Measurements from ENCODE around the gene SPINK1. TPM values are rescaled to one million over a fixed set of nuclear protein-coding genes. Genes with fewer than 3 reads are reported as not detected.

Gene SPINK1
- total and polyA plus RNA-seq, 9 of the 15 experiments (the other 6 are each of a cell fraction or from before 2014, with no cell fraction given) = 0.45 to 2.2 (median 0.65) TPM; not detected in 1

GRCh38 chr5:147845618-147846017 is 14.1 kb upstream of the SPINK1 start:
- DNase-seq (ENCODE audit: extremely low read depth in 1 of 4, low spot score in 3 of 4) = no peak
- in situ Hi-C loops (cut with MboI) (no loop called here), intact Hi-C loops (cut with micrococcal nuclease) (no loop called here)
- CTCF ChIA-PET (ENCODE audit: low intra/inter-chr PET ratio) = no interaction called here
- H3K79me2 ChIP-seq (ENCODE audit: control insufficient read depth, insufficient read depth, low read length) = no peaks in the 10 kb centered on the region
- no peaks in the 10 kb centered on the region for H3K9me3 ChIP-seq (replicated peaks; ENCODE audit: control insufficient read depth, insufficient read depth, low read depth, low read length)
- no peak overlapping the region for H3K9ac ChIP-seq (ENCODE audit: insufficient read depth in 1 of 2, low read depth in 2 of 2, low read length in 2 of 2)
- no peak overlapping the region for H2AFZ ChIP-seq (ENCODE audit: low read depth, low read length)
- no peak for FAIRE-seq
- no peaks in the 10 kb centered on the region for H3K4me1 ChIP-seq (replicated peaks in 1 of 2; ENCODE audit: control insufficient read depth in 2 of 2, insufficient read depth in 2 of 2, low read length in 2 of 2)
- BruUV-seq (replicated peaks) = no TSS peak
- H3K36me3 ChIP-seq (ENCODE audit: control insufficient read depth, insufficient read depth, low read length) = no peaks in the 10 kb centered on the region
- no peaks in the 10 kb centered on the region for H3K9me1 ChIP-seq (ENCODE audit: control insufficient read depth, insufficient read depth, low read length)
- POLR2A ChIA-PET = no interaction called here
- no peak overlapping the region for H3K4me2 ChIP-seq (ENCODE audit: insufficient read depth, low read length)
- H3K27me3 ChIP-seq (ENCODE audit: control insufficient read depth in 2 of 2, insufficient read depth in 2 of 2, low read length in 2 of 2) = no peaks in the 10 kb centered on the region
- no peak overlapping the region for H3K27ac ChIP-seq (ENCODE audit: extremely low read depth, low read depth, low read length)
- no peaks in the 10 kb centered on the region for H4K20me1 ChIP-seq (replicated peaks; ENCODE audit: control insufficient read depth, insufficient read depth, low read length)
- no peak for ATAC-seq
- 0% methylated on average over 4 of the region's 4 CpGs for WGBS (ENCODE audit: insufficient coverage, low coverage, missing lambda C conversion rate)
- TF ChIP-seq RBM17 (IDR thresholded peaks at IDR 0.05; ENCODE audit: borderline replicate concordance, low read depth, low read length) (no peak), RBM15 (IDR thresholded peaks at IDR 0.05; ENCODE audit: insufficient read depth, low read length) (no peak), ZNF639 (CRISPR knock-in tag; conservative IDR thresholded peaks at IDR 0.05 in 1 of 2, IDR thresholded peaks at IDR 0.05 in 1 of 2) (no peak), ATF2 (CRISPR knock-in tag; IDR thresholded peaks at IDR 0.05) (no peak), RFX1 (IDR thresholded peaks at IDR 0.05) (no peak), TRIM28 (IDR thresholded peaks at IDR 0.05) (no peak), SAFB2 (IDR thresholded peaks at IDR 0.05; ENCODE audit: borderline replicate concordance, low read depth, low read length, severe bottlenecking) (no peak)
- no peak overlapping the region for H3K4me3 ChIP-seq

Measured in K562 (cell line).